GM12878 (cell line): Measurements from ENCODE around the gene DARS1. TPM values are rescaled to one million over a fixed set of nuclear protein-coding genes. Genes with fewer than 3 reads are reported as not detected.

ENCODE experiments used
- FOXM1 ChIP-seq: IDR thresholded peaks from 2 replicates; pipeline ENCODE4 v1.6.1; 2012; ENCODE audit warnings: low read depth, mild to moderate bottlenecking, inconsistent platforms, low read length, moderate library complexity
- IRF3 ChIP-seq: fragments of 450-650 bp; IDR thresholded peaks from 2 replicates; pipeline ENCODE4 v1.6.1; 2014; ENCODE audit warnings: mild to moderate bottlenecking
- KAT2A ChIP-seq: conservative IDR thresholded peaks from 2 replicates; pipeline ENCODE4 v1.6.1; 2011; ENCODE audit warnings: low read depth, low read length; ENCODE audit not compliant: control insufficient read depth
- KDM1A ChIP-seq: fragments of 200-600 bp; sonication (generic); IDR thresholded peaks from 2 replicates; pipeline ENCODE4 v1.6.1; 2016; ENCODE audit warnings: borderline replicate concordance
- MEF2B ChIP-seq: fragments of 450-650 bp; IDR thresholded peaks from 2 replicates; pipeline ENCODE4 v1.6.1; 2018; ENCODE audit warnings: mild to moderate bottlenecking, moderate library complexity; ENCODE audit not compliant: partially characterized antibody, poor library complexity, severe bottlenecking
- MLLT1 ChIP-seq: fragments of 450-650 bp; IDR thresholded peaks from 2 replicates; pipeline ENCODE4 v1.6.1; 2016; ENCODE audit warnings: mild to moderate bottlenecking
- POLR2AphosphoS5 ChIP-seq: IDR thresholded peaks from 2 replicates; pipeline ENCODE4 v1.6.1; 2011; ENCODE audit warnings: mild to moderate bottlenecking, low read length, inconsistent platforms
- SIN3A ChIP-seq: IDR thresholded peaks from 2 replicates; pipeline ENCODE4 v1.6.1; 2012; ENCODE audit warnings: low read depth, low read length, improper control_type of control experiment
- SMAD1 ChIP-seq: fragments of 450-650 bp; IDR thresholded peaks from 2 replicates; pipeline ENCODE4 v1.6.1; 2018; ENCODE audit warnings: mild to moderate bottlenecking, low read depth; ENCODE audit not compliant: partially characterized antibody
- STAT1 ChIP-seq: fragments of 450-650 bp; conservative IDR thresholded peaks from 2 replicates; pipeline ENCODE4 v1.6.1; 2014; ENCODE audit warnings: antibody characterized with exemption, mild to moderate bottlenecking
- TCF3 ChIP-seq: IDR thresholded peaks from 2 replicates; pipeline ENCODE4 v1.6.1; 2012; ENCODE audit warnings: low read depth, mild to moderate bottlenecking, low read length, borderline replicate concordance; ENCODE audit not compliant: insufficient read depth
- ZNF24 ChIP-seq: fragments of 450-650 bp; IDR thresholded peaks from 2 replicates; pipeline ENCODE4 v1.6.1; 2017; ENCODE audit warnings: antibody characterized with exemption, mild to moderate bottlenecking
- ZNF274 ChIP-seq: IDR thresholded peaks from one replicate; pipeline ENCODE4 v1.8.0; 2011; ENCODE audit not compliant: insufficient read length, insufficient read depth
- polyA plus RNA-seq, 11 experiments: library from polyadenylated mRNA; depleted of rRNA in 4 of 11; unstranded in 6 of 11; stranded (reverse) in 5 of 11; fragments of >200 nt; fragmentation: Nextera tagmentation in 4 of 11; fragmentation: Illumina TruSeq in 1 of 11; extraction: Ambion mirVana in 4 of 11; extraction: Trizol in 1 of 11; gene quantifications; 1 replicate in 1 of 11; 2 replicates in 10 of 11; pipeline versions ENCODE4 v1.2.1 to v1.2.3, GENCODE V29; 2011 to 2016; ENCODE audit warnings: inconsistent platforms in 2 of 11, missing spikeins in 2 of 11, low read depth in 1 of 11
- total RNA-seq, 4 experiments: library from RNA; depleted of rRNA in 3 of 4; stranded (reverse); fragments of >200 nt in 3 of 4; fragmentation: Illumina TruSeq in 1 of 4; extraction: Trizol in 1 of 4; gene quantifications; 2 replicates each; pipeline versions ENCODE4 v1.2.1 to v1.2.3, GENCODE V29; 2013 to 2021
- TF ChIP-seq, protein P1 (sequence below): IDR thresholded peaks from 2 replicates; pipeline ENCODE4 v1.6.1; 2012; ENCODE audit warnings: low read depth, low read length, improper control_type of control experiment
- TF ChIP-seq, protein P2 (sequence below): fragments of 450-650 bp; formaldehyde crosslinking; IDR thresholded peaks from 2 replicates; pipeline ENCODE4 v1.5.0; 2022; ENCODE audit warnings: mild to moderate bottlenecking, missing genetic modification characterization
- TF ChIP-seq, protein P3 (sequence below): fragments of 450-650 bp; IDR thresholded peaks from 2 replicates; pipeline ENCODE4 v1.6.1; 2017; ENCODE audit warnings: mild to moderate bottlenecking
- TF ChIP-seq, protein P4 (sequence below): IDR thresholded peaks from 2 replicates; pipeline ENCODE4 v1.6.1; 2011; ENCODE audit warnings: borderline replicate concordance, low read depth, mild to moderate bottlenecking, moderate library complexity, mixed read lengths, low read length; ENCODE audit not compliant: insufficient read depth; ENCODE audit errors: extremely low read length

Gene DARS1
- total and polyA plus RNA-seq, 10 of the 15 experiments (the other 5 are each of a cell fraction or from before 2014, with no cell fraction given), result 91.0 to 387 (median 137) TPM

GRCh38 chr2:136029149-136029548, 43.7 kb upstream of the DARS1 start (continued):
- no peak for TF ChIP-seq KAT2A
- no peak for TF ChIP-seq IRF3
- TF ChIP-seq SIN3A, result no peak
- peak; percentile 40; the same call in 1 of the 2 replicates for TF ChIP-seq TCF3
- TF ChIP-seq KDM1A, result no peak
- peak; percentile 22 for TF ChIP-seq SMAD1
- peak; percentile 82 for TF ChIP-seq MLLT1
- TF ChIP-seq STAT1, result no peak
- peak; percentile 68 for TF ChIP-seq MEF2B
- no peak for TF ChIP-seq ZNF274
- TF ChIP-seq, protein P1, sequence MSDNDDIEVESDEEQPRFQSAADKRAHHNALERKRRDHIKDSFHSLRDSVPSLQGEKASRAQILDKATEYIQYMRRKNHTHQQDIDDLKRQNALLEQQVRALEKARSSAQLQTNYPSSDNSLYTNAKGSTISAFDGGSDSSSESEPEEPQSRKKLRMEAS, result no peak
- TF ChIP-seq, protein P2, sequence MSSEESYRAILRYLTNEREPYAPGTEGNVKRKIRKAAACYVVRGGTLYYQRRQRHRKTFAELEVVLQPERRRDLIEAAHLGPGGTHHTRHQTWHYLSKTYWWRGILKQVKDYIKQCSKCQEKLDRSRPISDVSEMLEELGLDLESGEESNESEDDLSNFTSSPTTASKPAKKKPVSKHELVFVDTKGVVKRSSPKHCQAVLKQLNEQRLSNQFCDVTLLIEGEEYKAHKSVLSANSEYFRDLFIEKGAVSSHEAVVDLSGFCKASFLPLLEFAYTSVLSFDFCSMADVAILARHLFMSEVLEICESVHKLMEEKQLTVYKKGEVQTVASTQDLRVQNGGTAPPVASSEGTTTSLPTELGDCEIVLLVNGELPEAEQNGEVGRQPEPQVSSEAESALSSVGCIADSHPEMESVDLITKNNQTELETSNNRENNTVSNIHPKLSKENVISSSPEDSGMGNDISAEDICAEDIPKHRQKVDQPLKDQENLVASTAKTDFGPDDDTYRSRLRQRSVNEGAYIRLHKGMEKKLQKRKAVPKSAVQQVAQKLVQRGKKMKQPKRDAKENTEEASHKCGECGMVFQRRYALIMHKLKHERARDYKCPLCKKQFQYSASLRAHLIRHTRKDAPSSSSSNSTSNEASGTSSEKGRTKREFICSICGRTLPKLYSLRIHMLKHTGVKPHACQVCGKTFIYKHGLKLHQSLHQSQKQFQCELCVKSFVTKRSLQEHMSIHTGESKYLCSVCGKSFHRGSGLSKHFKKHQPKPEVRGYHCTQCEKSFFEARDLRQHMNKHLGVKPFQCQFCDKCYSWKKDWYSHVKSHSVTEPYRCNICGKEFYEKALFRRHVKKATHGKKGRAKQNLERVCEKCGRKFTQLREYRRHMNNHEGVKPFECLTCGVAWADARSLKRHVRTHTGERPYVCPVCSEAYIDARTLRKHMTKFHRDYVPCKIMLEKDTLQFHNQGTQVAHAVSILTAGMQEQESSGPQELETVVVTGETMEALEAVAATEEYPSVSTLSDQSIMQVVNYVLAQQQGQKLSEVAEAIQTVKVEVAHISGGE, result no peak
- TF ChIP-seq, protein P3, sequence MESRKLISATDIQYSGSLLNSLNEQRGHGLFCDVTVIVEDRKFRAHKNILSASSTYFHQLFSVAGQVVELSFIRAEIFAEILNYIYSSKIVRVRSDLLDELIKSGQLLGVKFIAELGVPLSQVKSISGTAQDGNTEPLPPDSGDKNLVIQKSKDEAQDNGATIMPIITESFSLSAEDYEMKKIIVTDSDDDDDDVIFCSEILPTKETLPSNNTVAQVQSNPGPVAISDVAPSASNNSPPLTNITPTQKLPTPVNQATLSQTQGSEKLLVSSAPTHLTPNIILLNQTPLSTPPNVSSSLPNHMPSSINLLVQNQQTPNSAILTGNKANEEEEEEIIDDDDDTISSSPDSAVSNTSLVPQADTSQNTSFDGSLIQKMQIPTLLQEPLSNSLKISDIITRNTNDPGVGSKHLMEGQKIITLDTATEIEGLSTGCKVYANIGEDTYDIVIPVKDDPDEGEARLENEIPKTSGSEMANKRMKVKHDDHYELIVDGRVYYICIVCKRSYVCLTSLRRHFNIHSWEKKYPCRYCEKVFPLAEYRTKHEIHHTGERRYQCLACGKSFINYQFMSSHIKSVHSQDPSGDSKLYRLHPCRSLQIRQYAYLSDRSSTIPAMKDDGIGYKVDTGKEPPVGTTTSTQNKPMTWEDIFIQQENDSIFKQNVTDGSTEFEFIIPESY, result no peak
- no peak for TF ChIP-seq POLR2AphosphoS5
- peak; percentile 84; the same call in 1 of the 2 replicates for TF ChIP-seq FOXM1
- 0 out of 2 replicates have a peak, but pooled peaks have one; percentile 26 for TF ChIP-seq ZNF24
- TF ChIP-seq, protein P4, sequence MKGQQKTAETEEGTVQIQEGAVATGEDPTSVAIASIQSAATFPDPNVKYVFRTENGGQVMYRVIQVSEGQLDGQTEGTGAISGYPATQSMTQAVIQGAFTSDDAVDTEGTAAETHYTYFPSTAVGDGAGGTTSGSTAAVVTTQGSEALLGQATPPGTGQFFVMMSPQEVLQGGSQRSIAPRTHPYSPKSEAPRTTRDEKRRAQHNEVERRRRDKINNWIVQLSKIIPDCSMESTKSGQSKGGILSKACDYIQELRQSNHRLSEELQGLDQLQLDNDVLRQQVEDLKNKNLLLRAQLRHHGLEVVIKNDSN, result no peak
